ENCODE measurements around the gene CASD1.

GRCh38 chr7:94481279-94481678 lies 28.3 kb upstream of the CASD1 start:
- TF ChIP-seq CTCF (conservative IDR thresholded peaks at IDR 0.05 in 1 of 2, IDR thresholded peaks at IDR 0.05 in 1 of 2; ENCODE audit: extremely low read depth in 1 of 2, insufficient read depth in 1 of 2, low read depth in 1 of 2, low read length in 2 of 2) (no peak), EZH2 (IDR thresholded peaks at IDR 0.05; ENCODE audit: borderline replicate concordance, low read length) (no peak)
